NCI-H2171 (cell line): Measurements from ENCODE around the gene SNAPC3.
A peak's percentile ranks its signal among the peaks of the same experiment; 100 is the strongest.
"Not testable (repeated sequence)": the region's sequence is repeated elsewhere in the genome, so short reads cannot be mapped to it uniquely, and the experiment has no call there.

Experiments
- DNase-seq: peaks from one replicate; lab custom pipeline; 2025; lab: John Stamatoyannopoulos, UW

SNAPC3 gene

DNA sequence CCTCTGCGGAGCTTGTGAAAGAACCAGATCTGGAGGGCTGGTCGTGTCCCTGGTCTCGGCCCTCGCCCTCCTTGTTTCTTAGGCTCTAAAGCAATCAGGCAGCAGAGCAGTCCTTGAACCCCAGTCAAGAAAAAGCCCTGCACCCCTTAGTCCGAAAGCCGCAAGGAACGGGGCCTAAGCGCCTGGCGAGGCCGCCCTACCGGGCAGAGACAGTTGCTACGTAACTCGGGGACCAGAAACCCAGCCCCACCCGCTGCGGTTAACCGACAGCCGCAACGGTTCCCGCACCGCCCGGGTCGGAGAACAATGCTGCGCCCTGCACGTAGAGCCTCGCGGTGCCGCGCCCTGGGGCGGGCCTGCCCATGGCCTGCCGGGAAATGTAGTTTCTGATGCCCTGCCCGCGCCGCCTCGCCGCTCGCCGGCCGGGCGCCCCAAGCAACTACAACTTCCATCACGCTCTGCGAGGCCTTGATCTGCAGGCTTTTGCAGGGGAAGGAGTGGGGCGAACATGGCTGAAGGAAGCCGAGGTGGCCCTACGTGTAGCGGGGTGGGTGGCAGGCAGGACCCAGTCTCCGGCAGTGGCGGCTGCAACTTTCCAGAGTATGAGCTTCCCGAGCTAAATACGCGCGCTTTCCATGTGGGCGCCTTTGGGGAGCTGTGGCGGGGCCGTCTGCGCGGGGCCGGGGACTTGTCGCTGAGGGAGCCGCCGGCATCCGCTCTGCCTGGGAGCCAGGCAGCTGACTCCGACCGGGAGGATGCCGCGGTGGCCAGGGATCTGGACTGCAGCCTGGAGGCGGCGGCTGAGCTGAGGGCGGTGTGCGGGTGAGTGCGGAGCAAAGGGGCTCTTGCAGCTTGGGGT, at the start of gene SNAPC3:
Gene SNAPC3, plus strand, starts transcription at position 505 of the 859 bp plus-strand sequence. Its CDS starts 4 bp downstream, at position 509.
- peak; percentile 76 for DNase-seq

- DNase-seq = no peak
These were observed 48.8 kb upstream of the SNAPC3 start for GRCh38 chr9:15373881-15374280.

DNA sequence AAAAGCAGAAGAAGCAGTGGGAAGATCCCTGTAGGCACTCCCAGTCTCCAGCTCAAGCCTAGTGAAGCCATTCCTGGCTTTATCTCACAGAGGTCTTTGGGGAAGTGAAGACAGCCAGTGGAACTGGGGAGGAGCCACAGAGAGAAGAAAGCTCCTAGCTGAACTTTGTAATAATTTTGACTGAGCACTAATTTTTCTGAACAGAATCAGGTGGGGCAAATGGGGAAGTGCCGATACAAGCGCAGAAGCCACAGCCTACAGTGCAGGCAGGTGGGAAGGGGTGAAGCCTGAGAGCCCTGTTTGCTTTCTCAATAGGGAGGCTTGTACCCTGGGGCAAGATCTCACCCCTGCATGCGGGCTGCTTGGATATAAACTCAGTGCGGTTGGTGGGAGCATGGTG, 48.4 kb upstream of the SNAPC3 start:
- DNase-seq = no peak

GRCh38 chr9:15374825-15375224, 47.9 kb upstream of the SNAPC3 start:
- no peak for DNase-seq

- DNase-seq = no peak
These were observed 44.8 kb upstream of the SNAPC3 start for GRCh38 chr9:15377625-15378540.

DNA sequence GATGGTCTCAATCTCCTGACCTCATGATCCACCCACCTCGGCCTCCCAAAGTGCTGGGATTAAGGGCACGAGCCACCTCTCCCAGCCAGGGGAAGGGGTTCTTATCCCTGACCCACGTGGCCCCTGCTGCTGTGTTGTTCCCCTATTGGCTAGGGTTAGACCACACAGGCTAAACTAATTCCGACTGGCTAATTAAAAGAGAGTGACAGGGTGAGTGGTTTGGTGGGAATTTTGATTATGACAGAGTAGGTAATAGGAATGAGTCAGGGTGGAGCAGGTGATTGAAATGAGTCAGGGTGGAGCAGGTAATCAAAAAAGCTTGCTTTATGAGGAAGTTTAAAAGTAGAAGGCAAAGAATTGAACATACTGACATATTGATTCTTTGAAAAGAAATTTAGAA, 43.4 kb upstream of the SNAPC3 start:
- not testable (repeated sequence) for DNase-seq

DNA sequence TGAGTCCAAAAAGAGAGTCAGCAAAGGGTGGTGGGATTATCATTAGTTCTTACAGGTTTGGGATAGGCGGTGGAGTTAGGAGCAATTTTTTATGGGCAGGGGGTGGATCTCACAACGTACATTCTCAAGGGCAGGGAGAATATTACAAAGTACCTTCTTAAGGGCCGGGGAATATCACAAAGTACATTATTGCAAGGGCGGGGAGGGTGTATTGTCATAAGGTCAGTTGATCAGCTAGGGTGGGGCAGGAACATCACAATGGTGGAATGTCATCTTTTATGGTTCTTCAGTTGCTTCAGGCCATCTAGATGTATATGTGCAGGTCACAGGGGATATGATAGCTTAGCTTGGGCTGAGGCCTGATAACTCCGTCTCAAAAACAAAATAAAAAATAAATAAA, 42.8 kb upstream of the SNAPC3 start:
- DNase-seq = not testable (repeated sequence)

DNA sequence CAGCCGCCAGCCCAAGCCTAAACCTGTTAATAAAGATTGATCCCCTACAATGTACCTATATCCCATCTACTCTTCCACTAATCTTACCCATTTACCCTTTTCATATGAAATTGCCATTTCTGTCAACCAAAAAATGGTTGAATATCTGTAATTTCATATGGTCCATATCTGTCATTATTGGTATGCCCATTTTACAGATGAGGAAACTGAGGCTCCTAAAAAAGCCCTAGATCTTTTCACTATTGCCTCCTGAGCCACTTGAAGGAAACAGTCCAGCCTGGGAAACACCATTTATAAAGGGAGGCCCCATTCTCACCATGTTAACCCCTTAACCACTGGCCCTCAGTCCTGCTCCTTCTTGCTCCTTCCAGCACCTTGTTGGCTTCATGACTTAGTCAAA, 41.2 kb upstream of the SNAPC3 start:
- no peak for DNase-seq

- DNase-seq = no peak
These were observed 36.2 kb upstream of the SNAPC3 start for GRCh38 chr9:15386465-15386864.

- no peak for DNase-seq
These were observed 33.5 kb upstream of the SNAPC3 start for GRCh38 chr9:15389173-15389572.

GRCh38 chr9:15389631-15390030, 33.0 kb upstream of the SNAPC3 start:
- no peak for DNase-seq

DNA sequence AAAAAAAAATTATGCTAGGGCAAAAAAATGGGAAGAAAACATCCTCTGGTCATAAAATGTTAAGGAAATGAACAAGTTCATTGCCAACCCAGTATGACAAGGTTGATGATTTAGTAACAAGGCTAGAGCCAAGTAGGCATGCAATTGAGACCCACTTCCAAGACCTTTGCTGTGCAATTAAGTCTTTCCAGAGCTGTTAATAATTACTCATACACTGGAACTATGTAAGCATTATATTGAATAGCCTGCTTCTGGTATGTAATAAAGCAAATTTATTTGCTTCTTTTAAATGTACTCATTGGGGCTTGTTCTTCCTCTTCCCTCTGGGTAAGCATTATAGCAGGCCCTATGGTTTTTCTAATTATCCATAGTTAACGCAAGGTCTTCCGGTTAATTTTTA, 32.5 kb upstream of the SNAPC3 start:
- no peak for DNase-seq

DNA sequence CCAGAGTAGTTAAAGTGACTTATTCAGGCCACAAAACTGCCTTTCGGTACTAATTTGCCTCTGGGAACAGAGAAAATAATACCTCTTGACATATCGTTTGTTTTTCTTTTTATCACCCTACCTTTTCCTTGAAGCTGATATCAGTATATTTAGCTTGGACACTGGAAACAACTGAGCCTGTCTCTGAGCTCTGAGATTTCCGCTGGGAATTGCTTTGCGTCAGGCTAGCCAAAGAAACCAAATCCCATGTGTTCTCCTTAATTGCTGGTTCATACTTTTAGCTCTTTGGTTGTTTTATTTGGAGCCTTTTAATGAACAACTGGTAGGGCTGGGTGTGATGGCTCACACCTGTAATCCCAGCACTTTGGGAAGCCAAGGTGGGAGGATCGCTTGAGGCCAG, 30.3 kb upstream of the SNAPC3 start:
- DNase-seq = no peak

DNA sequence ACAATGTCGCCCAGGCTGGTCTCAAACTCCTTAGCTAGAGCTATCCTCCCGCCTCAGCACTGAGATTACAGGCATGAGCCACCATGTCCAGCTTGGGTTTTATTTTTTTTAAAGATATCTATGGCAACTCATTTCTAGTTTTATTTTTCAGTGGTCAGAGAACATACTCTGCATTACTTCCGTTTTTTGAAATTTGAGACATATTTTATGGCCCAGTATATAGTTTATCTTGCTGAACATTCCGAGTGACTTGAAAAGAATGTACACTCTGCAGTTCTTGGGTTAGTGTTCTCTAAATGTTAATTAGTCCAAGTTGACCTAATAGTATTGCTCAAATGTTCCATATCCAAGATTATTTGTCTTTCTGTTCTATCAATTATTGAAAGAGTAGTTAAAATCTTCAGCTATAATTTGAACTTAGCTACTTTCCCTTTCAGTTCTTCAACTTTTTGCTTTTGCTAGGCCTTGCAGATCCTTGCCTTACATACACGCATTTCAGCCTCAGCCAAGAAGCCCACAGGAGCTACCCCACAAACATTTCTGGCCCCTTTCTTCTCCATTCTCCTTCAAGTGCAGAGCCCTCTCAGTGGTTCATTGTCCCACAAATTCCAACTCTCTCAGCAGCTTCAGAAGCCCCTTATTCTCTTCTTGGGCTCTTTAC, 22.3 kb upstream of the SNAPC3 start:
- DNase-seq = no peak

GRCh38 chr9:15401266-15401665, 21.4 kb upstream of the SNAPC3 start:
- no peak for DNase-seq

DNA sequence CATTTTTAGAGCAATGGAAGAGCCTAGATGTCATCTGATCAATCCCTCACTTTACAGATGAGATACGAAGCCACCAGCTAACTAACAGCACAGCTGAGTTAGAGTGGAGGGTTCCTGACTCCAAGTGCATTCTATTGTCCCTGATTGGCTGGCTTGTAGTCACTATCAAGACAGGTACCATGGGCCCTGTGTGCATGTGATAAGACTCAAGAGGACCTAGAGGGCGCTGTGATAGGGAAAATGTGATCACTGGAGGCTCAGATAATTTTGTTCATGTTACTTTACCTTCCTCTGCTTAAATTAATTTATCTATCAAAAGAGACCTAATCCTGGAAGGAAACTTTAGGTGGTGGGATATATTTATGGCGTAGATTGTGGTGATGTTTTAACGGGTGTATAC, 19.5 kb upstream of the SNAPC3 start:
- no peak for DNase-seq

GRCh38 chr9:15404171-15404570, 18.5 kb upstream of the SNAPC3 start:
- DNase-seq = no peak

DNA sequence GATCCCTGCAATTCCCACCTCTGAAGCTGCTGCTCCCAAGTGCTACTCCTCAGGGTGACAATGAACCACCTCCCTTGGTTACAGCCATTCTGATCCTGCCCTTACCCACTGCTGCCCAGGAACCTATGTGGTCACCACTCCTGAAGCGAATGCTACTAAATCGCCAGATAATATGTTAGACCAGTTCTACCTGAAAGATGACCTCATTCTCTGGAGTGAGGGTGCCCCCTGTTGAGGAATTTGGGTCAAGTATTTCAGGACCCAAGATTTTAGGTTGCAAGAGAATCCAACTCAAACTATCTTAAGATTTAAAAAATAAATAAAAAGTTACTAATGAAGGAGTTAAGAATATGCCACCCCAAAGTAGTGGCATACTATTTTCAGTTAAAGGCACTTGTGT, 5.8 kb upstream of the SNAPC3 start:
- DNase-seq = no peak

DNA sequence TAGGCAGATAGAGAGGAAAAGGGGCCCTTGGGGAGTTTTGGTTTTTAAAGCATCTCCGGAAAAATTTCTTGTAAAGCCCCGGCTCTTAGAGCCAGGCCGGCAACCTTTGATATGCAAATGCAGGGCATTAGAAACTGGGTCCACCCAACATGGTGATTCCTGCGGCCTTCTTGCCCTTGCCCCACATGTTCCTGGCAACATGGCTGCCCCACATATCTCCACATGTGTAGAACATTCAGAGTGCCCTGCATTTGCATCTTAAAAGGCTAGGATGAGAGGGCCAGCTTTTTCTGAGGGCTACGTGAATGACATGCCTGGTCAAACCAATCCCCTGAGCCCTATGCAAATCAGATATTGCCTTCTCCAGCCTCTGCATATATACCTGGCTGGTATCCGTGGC, 5.0 kb upstream of the SNAPC3 start:
- DNase-seq = no peak

DNA sequence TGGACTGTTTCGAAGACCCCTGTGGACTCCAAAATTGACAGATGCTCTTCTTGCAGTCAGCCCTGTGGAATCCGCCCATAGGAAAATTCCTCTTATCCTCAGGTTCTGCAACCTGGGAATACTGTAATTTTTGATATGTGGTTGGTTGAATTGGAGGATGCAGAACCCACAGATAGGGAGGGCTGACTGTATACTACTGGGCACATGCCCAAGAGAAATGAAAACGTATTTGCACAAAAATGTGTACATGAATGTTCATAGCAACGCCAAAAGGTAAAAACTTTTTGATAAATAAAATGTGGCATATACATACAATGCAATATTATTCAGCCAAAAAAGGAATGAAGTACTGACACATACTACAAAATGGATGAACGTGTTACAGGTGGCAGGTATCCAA, 1.9 kb upstream of the SNAPC3 start:
- no peak for DNase-seq

DNA sequence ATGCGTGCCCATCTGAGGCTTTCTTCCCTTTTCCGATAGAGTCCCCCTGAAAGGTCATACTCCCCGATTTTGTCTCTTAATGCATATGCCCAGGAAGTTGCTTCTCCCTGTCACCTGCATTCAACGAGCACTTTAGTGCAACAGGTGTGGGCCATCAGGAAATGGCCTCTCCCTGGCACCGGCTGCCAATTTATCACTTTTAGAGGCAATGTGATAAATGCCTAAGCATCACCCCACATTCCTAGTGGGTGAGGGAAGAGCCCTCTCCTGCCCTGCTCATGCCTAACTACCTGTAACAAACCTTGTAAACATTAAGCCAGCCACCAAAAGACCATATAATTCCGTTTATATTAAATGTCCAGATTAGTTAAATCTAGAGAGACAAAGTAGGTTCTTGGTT, 1.1 kb upstream of the SNAPC3 start:
- DNase-seq = no peak

DNA sequence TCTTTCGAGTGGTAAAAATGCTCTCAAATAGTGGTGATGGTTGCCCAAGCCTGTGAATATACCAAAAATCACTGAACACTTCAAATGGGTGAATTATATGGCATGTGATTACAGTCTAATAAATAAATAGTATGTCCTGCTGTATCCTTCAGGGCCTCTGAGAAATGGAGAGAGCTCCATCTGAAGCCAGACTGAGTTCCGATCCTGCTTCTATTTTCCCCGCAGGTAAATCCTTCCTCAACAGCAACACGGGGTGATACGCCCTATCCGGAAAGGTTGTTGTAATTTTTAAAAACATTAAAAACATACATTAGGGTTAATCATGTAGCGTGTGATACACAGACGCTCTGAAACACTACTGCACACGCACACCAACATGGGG, 695 bp upstream of the SNAPC3 start:
- DNase-seq = no peak
